ELR (cell line): Measurements from ENCODE around the gene NLGN1.
"Not testable (repeated sequence)": the region's sequence is repeated elsewhere in the genome, so short reads cannot be mapped to it uniquely, and the experiment has no call there.

Source experiments
- DNase-seq: peaks from one replicate; pipeline ENCODE4 v3.0.0-alpha.2; 2015; ENCODE audit warnings: low read depth

Gene NLGN1

DNA sequence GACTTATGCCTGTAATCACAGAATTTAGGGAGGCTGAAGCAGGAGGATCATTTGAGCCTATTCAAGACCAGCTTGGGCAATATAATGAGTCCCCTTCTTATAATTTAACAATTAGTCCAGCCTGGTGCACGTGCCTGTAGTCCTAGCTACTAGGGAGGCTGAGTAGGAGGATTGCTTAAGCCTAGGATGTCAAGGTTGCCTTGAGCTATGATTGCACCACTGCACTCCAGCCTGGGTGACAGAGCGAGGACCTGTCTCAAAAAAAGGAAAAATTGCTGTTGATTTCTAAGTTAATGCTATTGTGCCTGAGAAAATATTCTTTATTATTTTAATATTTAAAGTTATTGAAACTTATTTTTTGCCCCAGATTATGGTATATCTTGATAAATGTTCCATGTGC is 159.0 kb downstream of the NLGN1 start:
- DNase-seq, result no peak

DNA sequence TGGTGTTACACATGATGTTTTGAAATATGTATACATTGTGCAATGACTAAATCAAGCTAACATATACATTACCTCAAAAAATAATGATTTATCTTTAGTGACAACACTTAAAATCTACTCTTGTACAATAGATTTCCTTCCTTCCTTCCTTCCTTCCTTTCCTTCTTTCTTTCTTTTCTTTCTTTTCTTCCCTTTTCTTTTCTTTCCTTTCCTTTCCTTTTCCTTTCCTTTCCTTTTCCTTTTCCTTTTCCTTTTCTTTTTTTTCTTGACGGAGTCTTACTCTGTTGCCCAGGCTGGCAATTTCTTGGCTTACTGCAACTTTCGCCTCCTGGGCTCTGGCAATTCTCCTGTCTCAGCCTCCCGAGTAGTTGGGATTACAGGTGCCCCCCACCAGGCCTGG is 170.5 kb downstream of the NLGN1 start:
- no peak for DNase-seq

DNA sequence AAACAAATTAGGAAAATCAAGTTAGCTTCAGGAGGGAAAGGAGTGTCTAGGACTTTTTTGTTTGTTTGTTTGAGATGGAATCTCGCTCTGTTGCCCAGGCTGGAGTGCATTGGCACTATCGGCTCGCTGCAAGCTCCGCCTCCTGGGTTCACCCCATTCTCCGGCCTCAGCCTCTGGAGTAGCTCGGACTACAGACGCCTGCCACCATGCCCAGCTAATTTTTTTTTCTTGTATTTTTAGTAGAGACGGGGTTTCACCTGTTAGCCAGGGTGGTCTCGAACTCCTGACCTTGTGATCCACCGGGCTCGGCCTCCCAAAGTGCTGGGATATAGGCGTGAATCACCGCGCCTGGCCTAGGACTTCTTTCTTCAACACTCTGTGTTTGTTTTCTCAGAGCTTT is 171.1 kb downstream of the NLGN1 start:
- DNase-seq, result no peak

DNA sequence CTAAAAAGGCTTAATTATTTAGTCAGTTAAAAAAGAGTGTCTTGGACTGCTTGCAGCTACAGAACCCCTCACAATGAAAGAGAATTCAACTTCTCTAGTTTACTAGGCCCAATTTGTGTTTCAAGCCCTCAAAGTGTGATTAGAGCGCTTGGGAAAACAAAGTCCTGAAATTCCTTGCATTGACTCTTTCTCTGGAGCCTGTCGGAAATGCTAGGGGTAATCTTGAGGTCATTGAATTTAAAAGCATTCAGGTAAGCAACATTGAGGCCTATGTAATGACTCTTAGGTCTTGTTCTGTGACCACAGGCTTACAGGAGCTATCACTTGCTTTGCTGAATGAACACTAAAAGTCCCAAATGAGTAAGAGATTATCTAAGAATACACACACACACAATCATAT is 186.0 kb downstream of the NLGN1 start:
- DNase-seq, result no peak

DNA sequence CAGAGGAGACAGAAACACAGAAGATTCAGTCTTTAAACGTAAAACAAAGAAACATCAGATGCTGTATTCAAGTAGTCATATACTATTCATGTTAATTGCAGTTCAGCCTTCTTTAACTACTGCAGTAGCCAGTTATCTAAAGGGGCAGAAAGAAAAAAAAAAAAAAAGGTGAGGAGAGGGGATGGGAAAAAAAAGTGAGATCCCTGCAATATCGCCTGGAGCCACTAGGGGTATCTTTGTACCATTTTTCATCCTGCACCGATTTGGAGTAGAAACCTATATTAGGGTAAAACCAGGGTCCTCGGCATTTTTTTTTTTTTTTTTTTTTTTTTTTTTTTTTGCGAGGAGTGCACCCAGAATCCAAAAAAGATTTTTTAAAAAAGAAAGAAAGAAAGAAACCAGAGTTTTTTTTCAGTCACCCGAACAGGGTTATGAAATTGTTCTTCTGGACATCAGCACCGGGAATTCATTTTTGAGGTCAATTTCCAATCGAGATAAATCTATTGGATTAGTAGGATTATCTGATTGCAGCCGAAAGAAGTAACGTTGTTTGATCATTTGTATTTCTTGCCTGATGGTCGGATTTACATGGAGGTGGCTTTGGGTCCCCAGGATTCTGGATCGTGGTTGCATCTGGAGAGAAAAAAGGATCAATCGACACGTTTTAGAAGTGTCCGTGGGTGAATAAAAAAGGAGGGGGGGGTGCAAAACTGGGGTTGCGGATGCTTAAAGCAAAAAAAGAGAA is 186.7 kb downstream of the NLGN1 start:
- peak; percentile 73 for DNase-seq

DNA sequence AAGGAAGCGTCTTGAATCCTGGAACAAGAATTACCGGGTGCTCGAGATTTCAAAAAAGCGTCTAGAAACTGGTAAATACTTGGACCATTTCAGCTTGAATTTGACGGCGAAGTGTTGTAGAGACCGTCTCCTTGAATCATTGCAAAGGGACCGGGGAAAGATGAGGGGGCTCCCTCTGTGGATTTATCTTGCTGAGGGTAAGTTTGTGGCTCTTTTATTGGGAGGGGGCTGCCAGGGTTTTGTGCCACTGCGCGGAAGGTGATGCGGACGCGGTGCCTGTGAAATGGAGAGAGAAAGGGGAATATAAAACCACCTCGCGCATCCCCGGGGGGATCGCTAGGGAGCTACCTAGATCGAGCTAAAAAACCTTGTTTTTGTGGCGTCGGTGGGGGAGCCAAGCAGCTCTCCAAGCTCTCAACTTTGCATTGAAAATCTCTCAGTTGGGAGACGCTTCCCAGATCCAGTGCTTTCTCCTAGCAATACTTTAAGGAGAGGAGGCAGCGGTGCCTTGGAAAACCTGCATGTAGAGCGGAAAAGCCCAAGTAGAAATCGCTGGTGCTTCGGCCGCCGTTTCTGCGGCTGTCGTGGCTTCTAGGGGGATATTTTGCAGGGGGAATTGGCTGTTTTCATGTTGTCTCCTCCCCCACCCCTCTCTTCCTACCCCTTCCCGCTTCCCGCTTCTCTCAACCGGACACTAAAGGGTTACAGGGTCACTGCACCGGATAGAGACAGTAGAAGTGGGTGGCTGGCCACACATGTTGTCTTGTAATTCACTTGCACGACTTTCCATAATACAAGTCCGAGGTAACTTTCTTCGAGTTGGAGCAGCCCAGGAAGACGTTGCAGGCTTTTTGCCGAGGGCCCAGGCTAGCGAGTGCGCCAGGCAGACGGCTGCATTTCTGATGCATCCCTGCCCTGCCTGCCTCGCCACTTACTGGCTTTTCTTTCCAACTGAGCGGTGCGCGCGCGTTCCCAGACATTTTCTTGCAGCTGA is 187.6 kb downstream of the NLGN1 start:
- DNase-seq, result peak; percentile 81

DNA sequence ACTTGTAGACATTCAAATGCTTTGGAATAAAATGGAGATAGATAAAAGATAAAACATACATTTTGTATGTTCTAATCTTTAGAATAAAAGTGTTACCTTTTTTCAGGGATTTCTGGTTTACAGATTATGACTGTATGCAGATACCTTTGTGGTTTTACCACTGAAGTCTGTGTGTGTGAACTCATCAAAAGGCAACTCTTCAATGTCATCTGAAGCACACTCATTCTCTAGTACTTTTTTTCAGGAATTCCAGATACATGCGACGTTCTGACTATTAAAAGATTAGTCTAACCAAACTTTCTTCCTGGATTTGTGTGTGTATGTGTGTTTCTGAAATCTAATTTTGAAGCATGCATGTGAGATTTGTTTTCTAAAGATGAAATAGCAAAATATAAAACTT is 188.6 kb downstream of the NLGN1 start:
- peak; percentile 64 for DNase-seq

DNA sequence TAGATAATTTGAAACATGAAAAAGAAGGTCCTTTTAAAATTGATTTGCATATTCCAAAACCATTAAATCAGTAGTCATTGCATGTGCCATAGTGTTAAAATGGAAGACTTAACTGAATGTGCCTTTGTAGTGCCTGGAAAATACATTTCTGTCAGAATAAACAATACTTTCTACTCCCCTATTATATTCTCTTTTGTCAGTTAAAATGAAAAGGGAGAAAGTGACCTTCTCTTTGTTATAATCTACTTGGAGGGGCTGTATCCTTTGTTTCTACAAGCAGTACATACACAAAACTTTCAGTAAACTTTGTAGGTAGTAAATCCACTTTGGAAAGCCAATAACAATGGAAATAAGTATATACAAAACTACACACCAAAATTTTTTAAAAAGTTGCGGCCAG is 189.5 kb downstream of the NLGN1 start:
- DNase-seq, result no peak

DNA sequence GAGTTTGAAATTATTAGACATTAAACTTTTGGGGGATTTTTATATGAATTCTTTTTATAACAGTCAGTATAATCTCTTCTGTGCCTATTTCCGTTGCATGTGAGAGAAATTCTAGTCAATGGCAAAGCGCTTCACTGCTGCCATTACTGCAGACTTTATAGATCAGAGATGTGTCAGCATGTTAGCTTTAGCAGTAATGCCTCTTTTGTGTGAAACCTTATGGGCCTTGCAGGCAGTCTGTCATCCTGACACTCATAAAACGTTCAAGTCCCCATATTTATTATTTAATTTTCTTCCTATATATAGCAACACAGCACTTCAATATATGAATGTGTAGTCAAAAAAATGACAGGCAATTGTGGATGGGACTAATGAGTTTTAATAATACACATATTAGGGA is 191.0 kb downstream of the NLGN1 start:
- DNase-seq, result no peak

DNA sequence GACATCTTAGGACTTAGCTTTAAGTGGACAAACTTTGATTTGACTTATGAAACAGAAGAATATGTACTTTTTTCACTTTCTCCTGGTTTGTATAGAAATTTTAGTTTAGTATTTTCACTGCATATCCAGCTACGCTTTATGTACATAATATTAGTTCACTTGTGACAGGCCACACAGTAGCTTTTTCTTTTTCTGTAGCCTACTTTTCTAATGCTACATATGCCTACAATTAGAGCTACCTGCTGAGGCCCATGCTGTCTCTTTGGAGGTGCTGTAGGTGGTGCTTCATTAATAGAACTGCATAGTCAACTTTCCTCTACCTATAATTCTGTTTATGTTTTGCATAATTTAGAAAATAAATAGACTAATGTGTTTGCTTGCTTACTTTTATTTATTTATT is 191.6 kb downstream of the NLGN1 start:
- DNase-seq, result no peak

DNA sequence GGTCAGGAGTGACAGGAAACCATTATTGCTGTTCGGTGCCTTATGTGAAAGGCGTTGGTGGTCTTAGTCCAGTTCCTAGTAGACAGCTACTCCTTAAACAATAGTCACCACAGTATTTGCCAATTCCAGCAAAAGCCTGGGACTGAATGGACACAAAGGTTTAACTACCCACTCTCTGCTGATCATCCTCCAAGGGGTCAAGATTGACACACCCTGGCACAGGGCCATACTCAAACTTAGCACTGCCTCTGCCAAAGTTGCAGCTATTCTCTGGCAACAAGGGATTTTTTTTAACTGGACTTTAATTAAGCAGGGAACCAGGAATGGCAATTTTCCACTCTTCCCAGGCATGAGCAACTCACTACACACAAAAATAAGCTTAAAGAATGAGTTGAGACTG is 193.9 kb downstream of the NLGN1 start:
- no peak for DNase-seq

DNA sequence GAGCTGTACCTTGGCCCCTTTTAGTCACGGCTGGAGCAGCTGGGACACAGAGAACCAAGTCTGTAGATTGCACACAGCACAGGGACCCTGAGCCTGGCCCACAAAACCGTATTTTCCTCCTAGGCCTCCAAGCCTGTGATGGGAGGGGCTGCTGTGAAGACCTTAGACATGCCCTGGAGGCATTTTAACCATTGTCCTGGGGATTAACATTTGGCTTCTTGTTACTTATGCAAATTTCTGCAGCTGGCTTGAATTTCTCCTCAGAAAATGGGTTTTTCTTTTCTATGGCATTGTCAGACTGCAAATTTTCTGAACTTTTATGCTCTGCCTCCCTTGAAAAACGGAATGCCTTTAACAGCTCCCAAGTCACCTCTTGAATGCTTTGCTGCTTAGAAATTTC is 197.3 kb downstream of the NLGN1 start:
- DNase-seq, result not testable (repeated sequence)

DNA sequence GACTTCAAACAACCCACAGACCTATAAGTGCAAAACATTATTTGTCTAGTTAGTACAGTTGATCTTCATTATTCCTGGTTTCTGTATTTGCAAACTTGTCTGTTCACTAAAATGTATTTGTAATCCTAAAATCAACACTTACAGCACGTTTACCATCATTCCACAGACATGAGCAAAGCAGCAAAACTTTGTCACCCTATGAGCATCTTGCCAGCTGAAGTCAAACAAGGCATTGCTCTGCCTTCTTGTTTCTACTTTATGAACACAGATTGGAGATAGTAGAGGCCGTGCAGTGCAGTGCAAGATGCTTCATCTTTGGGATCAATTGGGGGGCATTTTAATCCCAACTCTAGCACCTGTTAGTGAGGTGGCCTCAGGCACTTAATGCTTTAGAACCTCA is 202.1 kb downstream of the NLGN1 start:
- peak; percentile 3 for DNase-seq

DNA sequence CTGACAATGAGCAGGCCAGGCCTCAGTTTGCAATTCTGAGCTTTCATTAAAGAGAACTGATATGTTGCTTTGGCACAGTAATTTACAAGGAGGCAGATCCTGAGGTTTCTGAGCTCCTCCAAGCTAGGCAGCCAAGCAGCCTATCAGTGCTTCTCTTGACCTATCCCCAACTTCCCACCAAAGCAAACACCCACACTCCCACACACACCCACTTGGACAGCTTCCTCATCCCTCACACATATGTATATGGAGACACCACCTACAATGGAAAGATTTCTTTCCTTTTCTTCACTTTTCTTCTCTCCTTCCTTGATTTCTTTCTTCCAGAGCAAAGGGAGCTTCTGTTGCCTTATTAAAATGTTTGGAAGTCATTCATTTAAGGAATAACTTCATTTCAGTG is 217.0 kb downstream of the NLGN1 start:
- DNase-seq, result no peak

DNA sequence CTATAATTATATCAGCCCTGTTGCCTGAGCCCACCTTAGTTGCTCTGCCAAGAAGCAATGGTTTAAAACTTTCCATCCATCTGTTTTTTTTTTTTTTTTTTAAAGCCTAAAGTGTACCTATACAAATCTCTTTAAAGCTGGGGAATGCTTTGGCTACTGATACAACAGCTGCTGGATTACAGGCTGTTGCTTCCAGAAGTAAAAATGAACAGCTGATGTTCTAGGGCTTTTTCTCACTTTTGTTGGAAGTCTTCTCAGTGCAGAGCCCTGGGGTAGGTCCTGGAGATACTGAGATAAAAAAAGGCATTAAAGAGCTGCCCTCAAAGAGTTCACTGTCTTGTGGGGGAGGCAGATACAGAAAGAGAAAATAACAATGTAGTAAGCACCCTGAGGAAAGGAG is 218.1 kb downstream of the NLGN1 start:
- no peak for DNase-seq

DNA sequence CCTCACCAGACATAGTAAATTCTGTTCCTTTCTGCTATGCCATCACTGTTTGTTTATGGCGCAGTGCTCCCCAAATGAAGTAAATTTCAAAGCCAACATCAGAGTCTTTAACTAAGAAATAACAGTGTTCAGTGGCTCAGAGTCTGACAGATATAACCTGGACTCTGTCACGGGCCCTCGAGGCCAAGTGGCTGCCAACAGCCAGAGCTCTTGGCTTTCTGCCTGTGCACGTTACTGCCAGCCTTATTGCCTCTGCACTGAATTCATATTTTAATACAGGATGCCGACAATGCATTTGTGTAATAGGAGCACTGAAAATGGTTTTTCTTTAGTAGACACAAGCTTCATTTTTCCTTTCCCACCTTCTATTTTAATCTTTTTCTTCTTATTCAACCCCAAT is 219.9 kb downstream of the NLGN1 start:
- DNase-seq, result no peak

DNA sequence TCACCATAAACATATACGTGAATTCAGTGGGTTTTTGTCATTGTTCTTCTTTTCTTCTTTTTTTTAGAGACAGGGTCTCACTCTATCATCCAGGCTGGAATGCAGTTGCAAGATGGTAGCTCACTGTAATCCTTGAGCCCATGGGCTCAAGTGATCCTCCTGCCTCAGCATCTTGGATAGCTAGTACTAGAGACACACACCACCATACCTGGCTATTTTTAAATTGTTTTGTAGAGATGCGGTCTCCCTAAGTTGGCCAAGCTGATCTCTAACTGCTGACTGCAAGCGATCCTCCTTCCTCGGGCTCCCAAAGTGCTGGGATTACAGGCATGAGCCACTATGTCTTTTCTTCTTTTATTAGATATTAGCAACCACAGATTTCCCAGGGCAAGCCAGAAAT is 220.6 kb downstream of the NLGN1 start:
- DNase-seq, result no peak

DNA sequence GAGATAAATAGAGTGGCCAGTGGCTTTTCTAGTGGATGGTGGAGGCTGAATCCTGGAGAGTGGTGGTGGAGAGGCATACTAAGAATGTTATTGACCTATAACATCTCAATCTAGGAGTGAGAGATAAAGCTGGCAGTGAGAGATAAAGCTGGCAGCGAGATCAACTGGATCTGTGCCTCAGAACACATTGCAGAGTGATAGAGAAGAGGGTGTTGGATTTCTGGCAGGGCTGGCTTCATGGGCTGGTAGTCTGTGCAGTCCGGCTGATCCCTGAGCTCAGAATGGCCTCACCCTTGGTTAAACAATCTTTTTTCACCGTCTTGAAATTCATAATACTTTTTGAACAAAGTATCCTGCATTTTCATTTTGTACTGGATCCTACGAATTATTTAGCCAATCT is 221.2 kb downstream of the NLGN1 start:
- no peak for DNase-seq

DNA sequence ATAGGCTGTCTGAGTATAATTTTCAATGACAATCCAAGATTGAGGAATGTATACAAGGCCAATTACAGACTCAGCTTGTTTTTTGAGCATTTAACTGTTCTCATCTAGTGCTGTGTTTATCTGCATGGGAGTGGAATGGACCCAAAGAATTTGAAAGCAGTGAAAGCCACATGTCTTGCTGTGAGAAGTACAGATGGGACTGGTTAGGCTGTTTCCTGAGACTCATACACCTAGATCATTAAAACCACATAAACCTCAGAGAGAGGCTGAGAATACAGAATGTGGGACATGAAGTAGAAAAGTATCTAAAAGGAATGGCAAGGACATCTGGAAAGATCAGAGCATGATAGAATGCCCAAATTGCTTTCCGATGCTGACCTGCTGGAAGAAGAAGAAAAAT is 224.6 kb downstream of the NLGN1 start:
- DNase-seq, result no peak

DNA sequence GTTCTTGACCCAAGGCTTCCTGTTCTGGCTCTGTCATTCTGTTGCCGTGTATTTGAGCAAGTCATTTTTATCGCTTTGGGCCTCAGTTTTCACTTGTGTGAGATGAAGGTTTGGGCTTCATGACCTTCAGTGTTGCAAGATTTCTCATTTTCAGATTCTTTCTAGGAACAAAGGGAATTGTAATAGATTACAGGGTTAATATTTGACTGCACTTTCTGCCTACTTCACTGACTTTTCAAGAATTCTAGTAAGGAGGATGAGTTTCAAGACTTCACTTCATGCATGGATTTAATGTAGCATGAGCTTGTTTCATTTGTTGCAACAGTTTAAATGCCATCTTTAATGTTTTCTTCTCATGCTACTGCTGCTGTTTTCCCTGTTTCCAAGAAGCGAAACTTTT is 226.5 kb downstream of the NLGN1 start:
- DNase-seq, result no peak

DNA sequence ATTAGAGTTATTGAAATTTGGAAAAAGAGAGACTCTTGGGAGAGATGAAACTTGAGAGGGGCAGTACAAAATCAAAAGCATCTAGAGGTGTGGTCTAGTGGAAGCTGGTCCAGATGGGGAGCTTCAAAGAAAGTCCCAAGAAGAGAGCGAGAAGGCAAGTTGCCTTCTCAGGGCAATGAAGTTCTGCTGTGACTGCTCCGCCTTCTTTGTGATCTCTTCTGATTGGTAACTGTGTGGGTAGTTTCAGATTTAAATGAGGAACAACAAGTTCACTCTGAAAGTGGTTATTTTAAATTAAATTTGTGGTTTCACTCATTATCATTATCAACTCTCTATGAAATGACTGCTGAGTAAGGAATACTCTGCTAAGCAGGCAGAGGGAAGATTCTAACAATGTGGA is 233.3 kb downstream of the NLGN1 start:
- DNase-seq, result no peak

DNA sequence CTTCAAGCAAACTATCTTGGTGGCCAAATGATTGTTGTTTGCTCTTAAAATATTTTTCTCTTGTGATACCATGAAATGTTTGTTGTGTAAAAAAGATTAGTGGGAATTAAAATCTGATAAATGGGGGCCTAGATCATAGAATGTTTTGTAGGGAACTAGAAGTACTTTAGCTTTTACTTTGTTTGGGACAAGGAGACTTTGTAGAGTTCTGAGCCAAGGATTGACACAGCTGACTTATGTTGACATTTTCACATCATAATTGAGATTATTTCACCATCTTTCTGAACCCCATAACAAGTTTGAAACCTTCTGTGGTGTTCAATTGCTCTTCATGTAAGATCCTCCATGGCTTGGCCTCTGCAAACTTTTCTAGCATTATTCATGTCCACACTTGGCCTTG is 235.4 kb downstream of the NLGN1 start:
- no peak for DNase-seq

DNA sequence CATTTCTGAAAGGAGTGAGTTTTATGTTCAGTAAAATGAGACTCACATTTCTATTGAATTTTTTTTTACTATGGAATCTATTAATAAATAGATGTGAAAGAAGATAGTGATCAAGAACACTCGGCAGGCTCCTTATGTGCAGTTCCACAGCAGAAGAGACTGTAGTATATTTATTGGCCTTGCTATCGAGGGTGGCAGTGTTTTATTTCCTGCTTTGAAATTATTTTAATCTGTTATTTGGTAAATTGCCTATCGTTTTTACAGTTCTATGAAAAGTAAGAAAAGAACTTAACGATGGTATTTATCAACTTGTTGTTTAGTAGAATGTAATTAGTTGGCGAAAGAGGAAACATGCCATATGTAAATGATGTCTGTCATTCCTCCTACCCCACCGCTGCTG is 238.3 kb downstream of the NLGN1 start:
- no peak for DNase-seq
